IMR-90 (cell line): ENCODE data around the gene TTC28. TPM values are rescaled to one million over a fixed set of nuclear protein-coding genes. Genes with fewer than 3 reads are reported as not detected.

Experiments used
- ATAC-seq: fragments of 200-7000 bp; cut with Tn5 transposase; 2 replicates; pipeline ENCODE4 v1.9.1; 2020; ENCODE audit warnings: low read depth, mild to moderate bottlenecking, moderate library complexity
- BruUV-seq: library from RNA; stranded (reverse); fragments of 400-500 nt; replicated peaks from 2 replicates; lab custom pipeline; 2021; lab: Mats Ljungman, UMichigan
- CTCF ChIA-PET: fragments of 300-600 bp; formaldehyde crosslinking; extraction: SDS; loops from one replicate; lab custom pipeline; 2021; ENCODE audit warnings: antibody characterized with exemption; lab: Yijun Ruan, JAX
- POLR2A ChIA-PET: fragments of 300-600 bp; sonication (Branson Sonifier 250); formaldehyde crosslinking; loops from one replicate; lab custom pipeline; 2022; ENCODE audit warnings: antibody characterized with exemption; ENCODE audit not compliant: unreplicated experiment; lab: Charles Lee
- DNase-seq: peaks from one replicate; pipeline ENCODE4 v3.0.0; 2013
- H2AFZ ChIP-seq: replicated peaks from 2 replicates; pipeline ENCODE3; 2013; ENCODE audit warnings: low read length, mild to moderate bottlenecking; ENCODE audit not compliant: poor library complexity
- H2AK5ac ChIP-seq: 2 replicates; pipeline ENCODE4 v1.6.1; 2013; ENCODE audit warnings: low read depth, low read length, inconsistent platforms
- H2AK9ac ChIP-seq: replicated peaks from 2 replicates; pipeline ENCODE3; 2013; ENCODE audit warnings: mild to moderate bottlenecking, low read depth, low read length, moderate library complexity; ENCODE audit not compliant: poor library complexity
- H2BK120ac ChIP-seq: 2 replicates; pipeline ENCODE4 v1.6.1; 2013; ENCODE audit warnings: low read depth, low read length, inconsistent platforms
- H2BK15ac ChIP-seq: 3 replicates; pipeline ENCODE4 v1.6.1; 2013; ENCODE audit warnings: low read depth, low read length, inconsistent platforms
- H2BK20ac ChIP-seq: 2 replicates; pipeline ENCODE4 v1.6.1; 2013; ENCODE audit warnings: low read depth, mild to moderate bottlenecking, inconsistent platforms, low read length, moderate library complexity
- H2BK5ac ChIP-seq: 2 replicates; pipeline ENCODE4 v1.6.1; 2013; ENCODE audit warnings: mild to moderate bottlenecking, low read depth, low read length, inconsistent platforms; ENCODE audit not compliant: poor library complexity, severe bottlenecking
- H3K14ac ChIP-seq: replicated peaks from 2 replicates; pipeline ENCODE4 v1.6.1; 2013; ENCODE audit warnings: low read depth, low read length, inconsistent platforms
- H3K18ac ChIP-seq: 2 replicates; pipeline ENCODE4 v1.6.1; 2013; ENCODE audit warnings: low read depth, low read length, control low read depth
- H3K23ac ChIP-seq: 2 replicates; pipeline ENCODE4 v1.6.1; 2013; ENCODE audit warnings: low read depth, low read length, inconsistent platforms
- H3K27ac ChIP-seq: 2 replicates; pipeline ENCODE4 v1.5.1; 2013; ENCODE audit warnings: mild to moderate bottlenecking, control low read depth, low read length; ENCODE audit not compliant: insufficient read depth
- H3K27me3 ChIP-seq: 2 replicates; pipeline ENCODE4 v1.6.1; 2013; ENCODE audit warnings: low read length; ENCODE audit not compliant: control insufficient read depth, insufficient read depth
- H3K36me3 ChIP-seq: 2 replicates; pipeline ENCODE4 v1.6.1; 2013; ENCODE audit warnings: low read length, mixed read lengths; ENCODE audit not compliant: control insufficient read depth, insufficient read depth
- H3K4ac ChIP-seq: 2 replicates; pipeline ENCODE4 v1.6.1; 2013; ENCODE audit warnings: low read depth, low read length, inconsistent platforms
- H3K4me1 ChIP-seq: 2 replicates; pipeline ENCODE4 v1.6.1; 2013; ENCODE audit warnings: low read length, mixed read lengths; ENCODE audit not compliant: control insufficient read depth, insufficient read depth
- H3K4me2 ChIP-seq: 2 replicates; pipeline ENCODE4 v1.6.1; 2013; ENCODE audit warnings: low read depth, mild to moderate bottlenecking, control low read depth, low read length, moderate library complexity
- H3K4me3 ChIP-seq: 2 replicates; pipeline ENCODE4 v1.5.1; 2013; ENCODE audit warnings: low read depth, mild to moderate bottlenecking, control low read depth, low read length, moderate library complexity; ENCODE audit not compliant: insufficient read depth
- H3K56ac ChIP-seq: 2 replicates; pipeline ENCODE4 v1.6.1; 2013; ENCODE audit warnings: low read length, inconsistent platforms; ENCODE audit not compliant: insufficient read depth; ENCODE audit errors: extremely low read depth
- H3K79me1 ChIP-seq, 2 experiments: 2 replicates each; pipeline ENCODE4 v1.6.1; 2013; ENCODE audit warnings: low read length in 2 of 2, inconsistent platforms in 1 of 2, low read depth in 1 of 2
- H3K9ac ChIP-seq: 2 replicates; pipeline ENCODE4 v1.6.1; 2013; ENCODE audit warnings: low read depth, low read length, control low read depth
- H3K9me1 ChIP-seq: 2 replicates; pipeline ENCODE4 v1.6.1; 2013; ENCODE audit warnings: low read length, inconsistent platforms; ENCODE audit not compliant: insufficient read depth
- H3K9me3 ChIP-seq: 2 replicates; pipeline ENCODE4 v1.6.1; 2013; ENCODE audit warnings: low read length; ENCODE audit not compliant: control insufficient read depth, insufficient read depth
- H4K20me1 ChIP-seq: 2 replicates; pipeline ENCODE4 v1.6.1; 2013; ENCODE audit warnings: low read length, inconsistent platforms; ENCODE audit not compliant: insufficient read depth
- H4K5ac ChIP-seq: 2 replicates; pipeline ENCODE4 v1.6.1; 2013; ENCODE audit warnings: mild to moderate bottlenecking, low read depth, low read length, control low read depth
- H4K8ac ChIP-seq, 2 experiments: 2 replicates each; pipeline ENCODE4 v1.6.1; 2013; ENCODE audit warnings: low read depth in 2 of 2, low read length in 2 of 2, control low read depth in 1 of 2, inconsistent platforms in 1 of 2
- H4K91ac ChIP-seq: 2 replicates; pipeline ENCODE4 v1.6.1; 2013; ENCODE audit warnings: low read depth, low read length, inconsistent platforms; ENCODE audit not compliant: insufficient read depth
- BHLHE40 ChIP-seq: fragments of 150-350 bp; IDR thresholded peaks from 2 replicates; pipeline ENCODE4 v1.6.1; 2016; ENCODE audit warnings: mild to moderate bottlenecking, low read depth, low read length
- CEBPB ChIP-seq: IDR thresholded peaks from 2 replicates; pipeline ENCODE4 v1.6.1; 2012; ENCODE audit warnings: low read depth, low read length, improper control_type of control experiment
- CHD1 ChIP-seq: IDR thresholded peaks from 2 replicates; pipeline ENCODE4 v1.6.1; 2012; ENCODE audit warnings: low read depth, low read length, improper control_type of control experiment
- ELK1 ChIP-seq: fragments of 150-350 bp; IDR thresholded peaks from 2 replicates; pipeline ENCODE4 v1.6.1; 2016; ENCODE audit warnings: low read depth, mild to moderate bottlenecking, low read length, moderate library complexity, borderline replicate concordance
- MAFK ChIP-seq: IDR thresholded peaks from 2 replicates; pipeline ENCODE4 v1.6.1; 2012; ENCODE audit warnings: low read depth, low read length, improper control_type of control experiment
- MAZ ChIP-seq: IDR thresholded peaks from 2 replicates; pipeline ENCODE4 v1.6.1; 2012; ENCODE audit warnings: low read depth, mild to moderate bottlenecking, low read length, improper control_type of control experiment, moderate library complexity, borderline replicate concordance
- MXI1 ChIP-seq: IDR thresholded peaks from 2 replicates; pipeline ENCODE4 v1.6.1; 2012; ENCODE audit warnings: low read depth, mild to moderate bottlenecking, low read length, moderate library complexity, borderline replicate concordance
- NFE2L2 ChIP-seq: fragments of 150-350 bp; IDR thresholded peaks from 2 replicates; pipeline ENCODE4 v1.6.1; 2016; ENCODE audit warnings: low read depth, mild to moderate bottlenecking, low read length
- RAD21 ChIP-seq: IDR thresholded peaks from 2 replicates; pipeline ENCODE4 v1.6.1; 2012; ENCODE audit warnings: low read length, improper control_type of control experiment
- RFX5 ChIP-seq: IDR thresholded peaks from 2 replicates; pipeline ENCODE4 v1.8.0; 2012; ENCODE audit warnings: low read depth, mild to moderate bottlenecking, low read length, moderate library complexity
- SMC3 ChIP-seq: fragments of 150-350 bp; IDR thresholded peaks from 2 replicates; pipeline ENCODE4 v1.6.1; 2016; ENCODE audit warnings: low read depth, mild to moderate bottlenecking, antibody characterized with exemption, low read length, moderate library complexity
- WGBS, 2 experiments: methylation state at CpG; one replicate each; pipeline versions ENCODE4 v1.1.5 to v1.1.7; 2013; ENCODE audit warnings: missing lambda C conversion rate in 2 of 2; ENCODE audit not compliant: insufficient read length in 1 of 2; ENCODE audit errors: extremely low coverage in 2 of 2; 5-methylcytosine and 5-hydroxymethylcytosine counted together
- dilution Hi-C: fragments of 300-500 bp; cut with HindIII; formaldehyde crosslinking; loops from one replicate; pipeline ENCODE4 v1.14.3; 2018; ENCODE audit warnings: low sequenced_read_pairs; ENCODE audit not compliant: unreplicated experiment
- in situ Hi-C: fragments of 300-500 bp; cut with MboI; formaldehyde crosslinking; loops from 3 replicates; pipeline ENCODE4 v1.14.3; 2019; ENCODE audit warnings: low sequenced_read_pairs, inconsistent platforms, mixed read lengths
- intact Hi-C: fragments of 100-400 bp; cut with micrococcal nuclease; formaldehyde crosslinking; loops from 2 replicates; pipeline ENCODE4 v1.10.0; 2022
- polyA plus RNA-seq, 3 experiments: library from polyadenylated mRNA; depleted of rRNA; stranded (reverse); fragments of >200 nt; gene quantifications; 2 replicates each; pipeline ENCODE4 v1.2.3, GENCODE V29; 2012; ENCODE audit warnings: low replicate concordance in 1 of 3
- total RNA-seq: library from RNA; depleted of rRNA; stranded (reverse); fragments of >200 nt; gene quantifications from 2 replicates; pipeline ENCODE4 v1.2.3, GENCODE V29; 2012
- TF ChIP-seq, protein P1 (sequence below): fragments of 150-350 bp; IDR thresholded peaks from 2 replicates; pipeline ENCODE4 v1.6.1; 2017; ENCODE audit warnings: mild to moderate bottlenecking, antibody characterized with exemption, low read length, low read depth
- TF ChIP-seq, protein P2 (sequence below): conservative IDR thresholded peaks from 2 replicates; pipeline ENCODE4 v1.5.1; 2012; ENCODE audit warnings: mild to moderate bottlenecking, low read depth, low read length, improper control_type of control experiment

TTC28 gene
- total and polyA plus RNA-seq, 2 of the 4 experiments (the other 2 are of a cell fraction) = 5.6 to 13.3 TPM

GRCh38 chr22:28180804-28181731 is 498.6 kb downstream of the TTC28 start:
- POLR2A ChIA-PET = no interaction called here
- TF ChIP-seq RFX5 (no peak), CEBPB (no peak), MAFK (no peak), MAZ (no peak), RAD21 (no peak), ELK1 (no peak), CHD1 (no peak), MXI1 (no peak), NFE2L2 (no peak), SMC3 (no peak), BHLHE40 (no peak)
- TF ChIP-seq, protein P1, sequence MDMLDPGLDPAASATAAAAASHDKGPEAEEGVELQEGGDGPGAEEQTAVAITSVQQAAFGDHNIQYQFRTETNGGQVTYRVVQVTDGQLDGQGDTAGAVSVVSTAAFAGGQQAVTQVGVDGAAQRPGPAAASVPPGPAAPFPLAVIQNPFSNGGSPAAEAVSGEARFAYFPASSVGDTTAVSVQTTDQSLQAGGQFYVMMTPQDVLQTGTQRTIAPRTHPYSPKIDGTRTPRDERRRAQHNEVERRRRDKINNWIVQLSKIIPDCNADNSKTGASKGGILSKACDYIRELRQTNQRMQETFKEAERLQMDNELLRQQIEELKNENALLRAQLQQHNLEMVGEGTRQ = no peak
- TF ChIP-seq, protein P2, sequence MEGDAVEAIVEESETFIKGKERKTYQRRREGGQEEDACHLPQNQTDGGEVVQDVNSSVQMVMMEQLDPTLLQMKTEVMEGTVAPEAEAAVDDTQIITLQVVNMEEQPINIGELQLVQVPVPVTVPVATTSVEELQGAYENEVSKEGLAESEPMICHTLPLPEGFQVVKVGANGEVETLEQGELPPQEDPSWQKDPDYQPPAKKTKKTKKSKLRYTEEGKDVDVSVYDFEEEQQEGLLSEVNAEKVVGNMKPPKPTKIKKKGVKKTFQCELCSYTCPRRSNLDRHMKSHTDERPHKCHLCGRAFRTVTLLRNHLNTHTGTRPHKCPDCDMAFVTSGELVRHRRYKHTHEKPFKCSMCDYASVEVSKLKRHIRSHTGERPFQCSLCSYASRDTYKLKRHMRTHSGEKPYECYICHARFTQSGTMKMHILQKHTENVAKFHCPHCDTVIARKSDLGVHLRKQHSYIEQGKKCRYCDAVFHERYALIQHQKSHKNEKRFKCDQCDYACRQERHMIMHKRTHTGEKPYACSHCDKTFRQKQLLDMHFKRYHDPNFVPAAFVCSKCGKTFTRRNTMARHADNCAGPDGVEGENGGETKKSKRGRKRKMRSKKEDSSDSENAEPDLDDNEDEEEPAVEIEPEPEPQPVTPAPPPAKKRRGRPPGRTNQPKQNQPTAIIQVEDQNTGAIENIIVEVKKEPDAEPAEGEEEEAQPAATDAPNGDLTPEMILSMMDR = no peak

More at GRCh38 chr22:28180804-28181731, 498.6 kb downstream of the TTC28 start:
- peak overlapping the region; percentile 18; the same call in 1 of the 2 replicates for H3K4ac ChIP-seq
- peak overlapping the region; percentile 78 for H3K4me2 ChIP-seq
- H3K9me1 ChIP-seq = no peaks in the 10 kb centered on the region
- intact Hi-C loops (no loop called here), dilution Hi-C loops (no loop called here), in situ Hi-C loops (no loop called here)
- no peaks in the 10 kb centered on the region for H3K27me3 ChIP-seq
- CTCF ChIA-PET = no interaction called here
- BruUV-seq = no TSS peak
- peak overlapping the region in 1 of 2 experiments; percentile 40; a peak in 1 of 4 replicates for H4K8ac ChIP-seq
- H3K9ac ChIP-seq = no peak overlapping the region
- H4K91ac ChIP-seq = no peak overlapping the region
- no peak overlapping the region for H2BK5ac ChIP-seq
- H3K27ac ChIP-seq = no peak overlapping the region
- ATAC-seq = peak; percentile 61
- no peak overlapping the region for H2AFZ ChIP-seq
- peaks cover 5% of the 10 kb centered on the region for H3K4me1 ChIP-seq
- no peaks in the 10 kb centered on the region for H4K20me1 ChIP-seq
- H2BK20ac ChIP-seq = no peak overlapping the region
- peaks cover 0 to 10% of the 10 kb centered on the region in 2 experiments; a peak in 1 of 4 replicates for H3K79me1 ChIP-seq
- no peak overlapping the region; the same call in 1 of the 2 replicates for H3K14ac ChIP-seq
- no peak overlapping the region for H2BK120ac ChIP-seq
- H3K23ac ChIP-seq = peak overlapping the region; percentile 72; the same call in 1 of the 2 replicates
- peak overlapping the region; percentile 69; the same call in 1 of the 2 replicates for H3K18ac ChIP-seq
- no peak overlapping the region for H2AK5ac ChIP-seq
- no peak overlapping the region for H4K5ac ChIP-seq
- DNase-seq = peak; percentile 8
- H3K56ac ChIP-seq = no peak overlapping the region
- H2AK9ac ChIP-seq = no peak overlapping the region
- H2BK15ac ChIP-seq = no peak overlapping the region
- no CpG with 5 or more reads among the region's 1 CpG for WGBS, 2 experiments
- H3K4me3 ChIP-seq = no peak overlapping the region
- no peaks in the 10 kb centered on the region for H3K9me3 ChIP-seq
- no peaks in the 10 kb centered on the region for H3K36me3 ChIP-seq
